SK-N-SH (cell line): ENCODE measurements around the gene SLC66A2. TPM values are rescaled to one million over a fixed set of nuclear protein-coding genes. Genes with fewer than 3 reads are reported as not detected.

Experiments used
- CTCF ChIA-PET: fragments of 300-600, 350-600 bp; formaldehyde crosslinking; extraction: SDS; loops from one replicate; lab custom pipeline; 2021; lab: Yijun Ruan, JAX
- POLR2A ChIA-PET: fragments of 350-600 bp; sonication (Branson Sonifier 250); formaldehyde crosslinking; extraction: SDS; loops from one replicate; lab custom pipeline; 2020; ENCODE audit warnings: antibody characterized with exemption, inconsistent platforms; lab: Yijun Ruan, JAX
- DNase-seq: peaks from one replicate; pipeline ENCODE4 v3.0.0; 2012
- H2AFZ ChIP-seq: fragments of 200-600 bp; sonication (generic); 2 replicates; pipeline ENCODE4 v1.8.1; 2016; ENCODE audit warnings: antibody characterized with exemption, mild to moderate bottlenecking, low read depth
- H3F3A ChIP-seq: fragments of 200-600 bp; sonication (generic); replicated peaks from 2 replicates; pipeline ENCODE3; 2016; ENCODE audit warnings: antibody characterized with exemption, mild to moderate bottlenecking; ENCODE audit not compliant: insufficient read depth
- H3K27ac ChIP-seq, 2 experiments: fragments of 200-500 bp in 1 of 2; fragments of 200-600 bp in 1 of 2; sonication (Bioruptor generic) in 1 of 2; sonication (generic), shearing (Covaris generic) in 1 of 2; 2 replicates each; pipeline versions ENCODE4 v1.5.1 to v1.6.1; 2014 to 2016; ENCODE audit warnings: low read depth in 2 of 2, inconsistent platforms in 1 of 2, low read length in 1 of 2, mild to moderate bottlenecking in 1 of 2, mixed read lengths in 1 of 2
- H3K27me3 ChIP-seq: fragments of 200-600 bp; sonication (generic), shearing (Covaris generic); 2 replicates; pipeline ENCODE4 v1.6.1; 2016; ENCODE audit warnings: mixed run types; ENCODE audit not compliant: insufficient read depth
- H3K36me3 ChIP-seq, 2 experiments: fragments of 200-500 bp in 1 of 2; fragments of 200-600 bp in 1 of 2; sonication (Bioruptor generic) in 1 of 2; sonication (generic) in 1 of 2; replicated peaks in 1 of 2; 2 replicates each; pipeline versions ENCODE3 to v1.5.1; 2014 to 2016; ENCODE audit warnings: low read length in 1 of 2, mild to moderate bottlenecking in 1 of 2; ENCODE audit not compliant: insufficient read depth in 2 of 2, control insufficient read depth in 1 of 2
- H3K4me1 ChIP-seq, 2 experiments: fragments of 200-500 bp in 1 of 2; fragments of 200-600 bp in 1 of 2; sonication (Bioruptor generic) in 1 of 2; sonication (generic), shearing (Covaris generic) in 1 of 2; 2 replicates each; pipeline versions ENCODE4 v1.5.1 to v1.6.1; 2014 to 2016; ENCODE audit warnings: low read depth in 1 of 2, low read length in 1 of 2, mixed run types in 1 of 2; ENCODE audit not compliant: insufficient read depth in 2 of 2, control insufficient read depth in 1 of 2
- H3K4me2 ChIP-seq: fragments of 200-600 bp; sonication (generic), shearing (Covaris generic); 2 replicates; pipeline ENCODE4 v1.6.1; 2017; ENCODE audit warnings: mixed run types
- H3K4me3 ChIP-seq, 2 experiments: fragments of 200-500 bp in 1 of 2; fragments of 200-600 bp in 1 of 2; sonication (Bioruptor generic) in 1 of 2; sonication (generic), shearing (Covaris generic) in 1 of 2; 2 replicates each; pipeline versions ENCODE4 v1.5.1 to v1.8.1; 2014 to 2016; ENCODE audit warnings: low read depth in 2 of 2, inconsistent platforms in 1 of 2, low read length in 1 of 2, mild to moderate bottlenecking in 1 of 2, mixed read lengths in 1 of 2, moderate library complexity in 1 of 2
- H3K79me2 ChIP-seq: fragments of 200-600 bp; sonication (generic); 2 replicates; pipeline ENCODE4 v1.8.1; 2017; ENCODE audit warnings: mild to moderate bottlenecking; ENCODE audit not compliant: insufficient read depth
- H3K9ac ChIP-seq: fragments of 200-600 bp; sonication (generic); 2 replicates; pipeline ENCODE4 v1.6.1; 2017; ENCODE audit warnings: mixed run types
- H3K9me2 ChIP-seq: fragments of 200-600 bp; sonication (generic); 2 replicates; pipeline ENCODE4 v1.6.1; 2017; ENCODE audit warnings: mixed run types
- H3K9me3 ChIP-seq: fragments of 200-600 bp; sonication (generic); 2 replicates; pipeline ENCODE4 v1.6.1; 2017; ENCODE audit warnings: mixed run types, mild to moderate bottlenecking, moderate library complexity
- H4K20me1 ChIP-seq: fragments of 200-600 bp; sonication (generic); 2 replicates; pipeline ENCODE4 v1.6.1; 2017; ENCODE audit warnings: mild to moderate bottlenecking, mixed run types; ENCODE audit not compliant: insufficient read depth
- CTCF ChIP-seq: fragments of 200-600 bp; sonication (generic); IDR thresholded peaks from 2 replicates; pipeline ENCODE4 v1.6.1; 2017; ENCODE audit warnings: antibody characterized with exemption, mild to moderate bottlenecking, moderate library complexity
- GATA2 ChIP-seq: sonication (generic); formaldehyde crosslinking; IDR thresholded peaks from 2 replicates; pipeline ENCODE4 v1.5.0; 2020; ENCODE audit warnings: mild to moderate bottlenecking, missing genetic modification reagents
- IRF3 ChIP-seq: fragments of 150-350 bp; IDR thresholded peaks from 2 replicates; pipeline ENCODE4 v1.6.1; 2016; ENCODE audit warnings: mild to moderate bottlenecking, low read depth, low read length
- NRF1 ChIP-seq: IDR thresholded peaks from 2 replicates; pipeline ENCODE4 v1.6.1; 2012; ENCODE audit warnings: low read depth, mild to moderate bottlenecking, low read length
- POLR2AphosphoS5 ChIP-seq: IDR thresholded peaks from 2 replicates; pipeline ENCODE4 v1.6.1; 2012; ENCODE audit warnings: low read depth, low read length
- RCOR1 ChIP-seq: fragments of 150-350 bp; IDR thresholded peaks from 2 replicates; pipeline ENCODE4 v1.6.1; 2017; ENCODE audit warnings: antibody characterized with exemption, low read length
- REST ChIP-seq: IDR thresholded peaks from 2 replicates; pipeline ENCODE4 v1.6.1; 2012; ENCODE audit warnings: mild to moderate bottlenecking, low read depth, low read length, moderate library complexity
- RFX5 ChIP-seq: IDR thresholded peaks from 2 replicates; pipeline ENCODE4 v1.6.1; 2012; ENCODE audit warnings: mild to moderate bottlenecking, improper control_type of control experiment, low read length
- SIN3A ChIP-seq: IDR thresholded peaks from 2 replicates; pipeline ENCODE4 v1.6.1; 2012; ENCODE audit warnings: low read depth, mild to moderate bottlenecking, low read length, moderate library complexity, borderline replicate concordance
- SMC3 ChIP-seq: IDR thresholded peaks from 2 replicates; pipeline ENCODE4 v1.6.1; 2012; ENCODE audit warnings: low read depth, low read length, improper control_type of control experiment
- TCF12 ChIP-seq: IDR thresholded peaks from 2 replicates; pipeline ENCODE4 v1.4.0; 2012
- USF1 ChIP-seq: IDR thresholded peaks from 2 replicates; pipeline ENCODE4 v1.4.0; 2012; ENCODE audit warnings: low read depth, borderline replicate concordance
- WGBS: methylation state at CpG from one replicate; pipeline ENCODE4 v1.1.6; 2017; ENCODE audit warnings: low lambda C conversion rate; 5-methylcytosine and 5-hydroxymethylcytosine counted together
- polyA plus RNA-seq, 3 experiments: library from polyadenylated mRNA; depleted of rRNA; stranded (reverse); fragments of >200 nt; gene quantifications; 2 replicates each; pipeline ENCODE4 v1.2.3, GENCODE V29; 2012
- TF ChIP-seq, protein P1 (sequence below): IDR thresholded peaks from 2 replicates; pipeline ENCODE4 v1.4.0; 2012; ENCODE audit warnings: low read depth

Gene SLC66A2
- polyA plus RNA-seq, 1 of the 3 experiments (the other 2 are of a cell fraction), result 14.5 TPM

- Histone ChIP-seq H3F3A (no peaks in the 10 kb centered on the region), H3K36me3 (peaks cover 0 to 3% of the 10 kb centered on the region in 2 experiments), H3K79me2 (peaks cover 34% of the 10 kb centered on the region), H3K9me2 (no peaks in the 10 kb centered on the region), H3K9me3 (no peaks in the 10 kb centered on the region), H3K4me2 (peak overlapping the region; percentile 87), H3K4me1 (peaks cover 4 to 5% of the 10 kb centered on the region in 2 experiments; a peak in 1 of 4 replicates), H4K20me1 (peaks cover 13% of the 10 kb centered on the region; the same call in 1 of the 2 replicates), H2AFZ (no peak overlapping the region), H3K9ac (peak overlapping the region; percentile 61), H3K27me3 (no peaks in the 10 kb centered on the region), H3K27ac (no peak overlapping the region; a peak in 1 of 4 replicates), H3K4me3 (peak overlapping the region; percentile 67 to 77)
- WGBS, result 3% methylated on average over 26 of the region's 81 CpGs
- ChIA-PET CTCF (interaction anchor here (0.6 kb wide), 1 partner anchor 72 kb away, joined by 3 read pairs; no protein-coding TSS in a partner anchor), POLR2A (no interaction called here)
- peak; percentile 84 for DNase-seq
- TF ChIP-seq, protein P1, sequence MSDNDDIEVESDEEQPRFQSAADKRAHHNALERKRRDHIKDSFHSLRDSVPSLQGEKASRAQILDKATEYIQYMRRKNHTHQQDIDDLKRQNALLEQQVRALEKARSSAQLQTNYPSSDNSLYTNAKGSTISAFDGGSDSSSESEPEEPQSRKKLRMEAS, result no peak
- TF ChIP-seq TCF12 (no peak), SMC3 (no peak), RCOR1 (no peak), NRF1 (no peak), IRF3 (no peak), GATA2 (CRISPR knock-in tag) (no peak), SIN3A (no peak), REST (no peak), POLR2AphosphoS5 (no peak), USF1 (no peak), CTCF (no peak), RFX5 (no peak)
Measured at GRCh38 chr18:79950515-79951341, 725 bp downstream of the SLC66A2 start.
